ENCODE results near the gene ROBO1.

Gene ROBO1

GRCh38 chr3:79423417-79423816, 344.4 kb downstream of the ROBO1 start:
- no peak for TF ChIP-seq GATA1 (IDR thresholded peaks at IDR 0.05; ENCODE audit: low read depth, low read length)
- no peak for TF ChIP-seq POLR2A (IDR thresholded peaks at IDR 0.05; ENCODE audit: low read length)
- no peak for DNase-seq

DNA sequence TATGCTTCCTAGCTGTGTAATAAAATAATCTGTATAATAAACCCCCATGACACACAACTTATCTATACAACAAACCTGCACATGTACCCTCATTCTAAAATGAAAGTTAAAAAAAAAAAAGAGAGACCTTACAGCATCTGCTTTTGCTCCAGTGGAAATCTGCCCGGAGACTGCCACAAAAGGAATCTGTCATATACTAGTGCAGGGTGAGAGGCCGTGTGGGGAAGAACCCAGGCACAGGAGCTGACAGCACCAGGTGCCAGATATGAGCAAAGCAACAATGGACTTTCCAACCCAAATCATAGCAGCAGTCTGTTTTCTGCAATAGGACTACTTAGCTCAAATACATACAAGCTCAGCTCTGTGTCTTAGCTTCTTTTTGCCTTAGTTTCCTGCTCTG, 346.5 kb downstream of the ROBO1 start:
- DNase-seq = no peak
- no peak for TF ChIP-seq POLR2A (IDR thresholded peaks at IDR 0.05; ENCODE audit: low read length)
- no peak for TF ChIP-seq GATA1 (IDR thresholded peaks at IDR 0.05; ENCODE audit: low read depth, low read length)

DNA sequence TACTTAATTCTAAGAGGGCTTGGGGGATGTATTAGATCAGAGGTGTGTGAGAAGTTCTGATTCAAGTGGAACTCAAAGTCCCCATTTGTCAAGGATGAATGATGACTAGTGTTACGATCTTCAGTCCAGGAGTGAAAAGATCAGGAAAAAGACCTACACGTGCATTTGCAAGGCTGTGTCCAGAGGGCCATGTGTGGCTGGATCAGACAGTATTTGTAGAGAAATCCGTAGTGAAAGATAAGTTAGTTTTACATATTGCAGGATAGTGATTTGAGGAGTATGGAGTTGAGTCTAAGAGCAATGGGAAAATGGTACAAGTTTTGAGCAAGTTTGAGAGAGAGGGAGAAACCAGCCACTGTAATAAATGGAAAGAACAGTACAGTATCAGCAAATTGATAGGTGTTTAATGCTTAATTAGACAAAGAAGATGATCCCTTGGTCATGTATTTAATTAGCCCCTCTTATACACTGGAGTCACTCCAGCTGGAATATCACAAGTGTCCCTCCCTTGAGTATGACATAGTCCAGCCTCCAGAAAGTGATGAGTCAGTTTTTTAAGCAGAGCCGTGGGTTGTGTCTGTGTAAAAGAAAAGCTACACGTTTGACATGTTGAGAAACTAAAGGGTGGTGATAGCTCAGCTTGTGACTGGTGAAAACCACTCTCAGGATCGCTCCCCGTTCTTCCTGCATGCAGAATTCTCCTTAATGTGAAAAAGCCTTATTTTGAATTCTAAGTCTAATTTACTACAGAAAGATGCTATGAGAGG, 348.8 kb downstream of the ROBO1 start:
- no peak for TF ChIP-seq GATA1 (IDR thresholded peaks at IDR 0.05; ENCODE audit: low read depth, low read length)
- no peak for TF ChIP-seq POLR2A (IDR thresholded peaks at IDR 0.05; ENCODE audit: low read length)
- DNase-seq = no peak

DNA sequence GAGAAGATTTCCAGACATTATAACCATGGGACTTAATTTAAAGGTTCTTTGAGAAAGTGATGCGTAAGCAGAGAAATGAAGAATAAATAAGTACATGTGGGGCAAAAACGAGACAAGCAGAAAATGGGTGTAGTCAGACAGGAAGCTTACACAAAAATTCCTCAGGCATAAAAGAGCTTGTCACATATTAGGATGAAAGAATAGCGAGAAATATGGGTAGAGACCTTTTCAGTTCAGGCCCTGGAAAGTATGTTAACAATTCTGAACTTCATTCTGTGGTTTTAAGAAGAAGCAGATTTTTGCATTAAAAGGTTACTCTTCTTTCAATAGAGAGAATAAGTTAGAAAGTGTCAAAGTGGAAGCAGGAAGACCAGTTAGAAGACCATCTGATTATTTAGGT, 352.4 kb downstream of the ROBO1 start:
- DNase-seq = no peak
- TF ChIP-seq GATA1 (IDR thresholded peaks at IDR 0.05; ENCODE audit: low read depth, low read length) = no peak
- no peak for TF ChIP-seq POLR2A (IDR thresholded peaks at IDR 0.05; ENCODE audit: low read length)

DNA sequence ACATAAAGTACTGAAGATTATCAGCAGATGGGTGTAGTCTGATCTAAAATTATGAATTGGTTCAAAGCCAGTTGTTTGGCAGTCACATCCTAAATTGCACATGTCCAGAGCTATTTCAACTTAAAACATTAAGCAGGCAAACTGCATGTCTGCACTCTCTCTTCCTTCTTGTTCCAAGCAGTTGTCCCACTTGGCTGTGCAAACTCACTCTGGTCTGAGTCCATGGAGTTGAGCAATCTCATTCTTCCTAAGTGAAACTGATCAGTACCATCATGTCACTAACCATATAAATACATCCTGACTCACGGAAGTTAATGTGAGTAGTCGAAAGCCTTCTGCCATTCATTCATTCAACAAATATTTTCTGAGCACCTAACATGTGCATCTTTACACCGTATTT, 353.0 kb downstream of the ROBO1 start:
- TF ChIP-seq GATA1 (IDR thresholded peaks at IDR 0.05; ENCODE audit: low read depth, low read length) (no peak), POLR2A (IDR thresholded peaks at IDR 0.05; ENCODE audit: low read length) (no peak)
- no peak for DNase-seq

DNA sequence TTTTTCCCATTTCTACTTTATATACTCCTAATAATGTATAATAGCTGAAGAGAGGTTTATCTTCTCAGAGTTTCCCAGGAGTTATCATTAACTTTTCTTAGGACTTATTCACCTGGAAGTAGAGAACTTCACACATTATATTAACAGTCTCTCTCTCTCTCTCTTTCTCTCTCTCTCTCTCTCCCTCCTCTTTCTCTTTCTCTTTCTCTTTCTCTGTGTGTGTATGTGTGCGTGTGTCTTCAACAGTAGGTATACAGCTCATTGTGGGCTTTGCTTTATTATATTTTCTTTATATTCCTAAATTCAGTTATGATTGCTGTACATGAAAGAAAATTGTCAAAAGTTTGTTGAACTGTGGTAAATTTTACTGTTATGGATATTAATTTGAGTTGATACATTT, 353.8 kb downstream of the ROBO1 start:
- no peak for DNase-seq

GRCh38 chr3:79412537-79412936, 355.3 kb downstream of the ROBO1 start:
- TF ChIP-seq GATA1 (IDR thresholded peaks at IDR 0.05; ENCODE audit: low read depth, low read length) (no peak), POLR2A (IDR thresholded peaks at IDR 0.05; ENCODE audit: low read length) (no peak)
- no peak for DNase-seq

More for the DNA sequence above, 353.8 kb downstream of the ROBO1 start:
- no peak for TF ChIP-seq POLR2A (IDR thresholded peaks at IDR 0.05; ENCODE audit: low read length)

GRCh38 chr3:79410617-79411016, 357.2 kb downstream of the ROBO1 start:
- no peak for DNase-seq
- no peak for TF ChIP-seq GATA1 (IDR thresholded peaks at IDR 0.05; ENCODE audit: low read depth, low read length)
- TF ChIP-seq POLR2A (IDR thresholded peaks at IDR 0.05; ENCODE audit: low read length) = no peak

DNA sequence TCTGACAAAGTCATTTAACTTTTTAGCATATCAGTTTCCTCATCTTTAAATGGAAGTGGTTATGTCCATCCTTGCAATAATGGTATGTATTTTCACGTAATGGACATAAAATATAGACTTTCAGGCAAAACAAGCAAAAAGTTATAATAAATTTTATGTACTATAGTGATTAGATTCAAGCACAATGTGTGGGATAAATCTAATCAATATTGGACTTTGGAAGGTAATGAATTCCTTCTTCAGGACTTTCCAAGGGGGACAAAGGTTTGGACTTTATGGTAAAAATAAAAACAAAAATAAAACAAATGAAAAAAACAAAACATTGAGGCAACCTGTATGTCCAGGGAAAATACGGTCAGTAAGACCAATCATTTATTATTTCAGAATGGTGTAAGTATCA, 357.7 kb downstream of the ROBO1 start:
- TF ChIP-seq POLR2A (IDR thresholded peaks at IDR 0.05; ENCODE audit: low read length) = no peak
- TF ChIP-seq GATA1 (IDR thresholded peaks at IDR 0.05; ENCODE audit: low read depth, low read length) = no peak
- DNase-seq = no peak

DNA sequence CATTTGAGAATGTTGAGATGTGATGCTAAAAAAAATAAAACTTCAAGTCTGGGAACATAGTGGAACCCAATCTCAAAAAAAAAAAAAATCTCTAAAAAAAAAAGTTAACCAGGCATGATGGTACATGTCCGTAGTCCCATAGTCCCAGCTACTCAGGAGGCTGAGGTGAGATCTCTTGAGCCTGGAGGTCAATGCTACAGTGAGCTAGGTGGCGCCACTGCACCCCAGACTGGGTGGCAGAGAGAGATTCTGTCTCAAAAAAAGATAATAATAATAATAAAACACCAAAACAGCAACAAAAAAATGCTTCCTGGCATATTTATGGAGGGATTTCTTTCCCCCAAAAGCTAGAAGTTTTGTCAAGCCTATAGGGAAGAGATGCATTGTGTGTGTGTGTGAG, 361.6 kb downstream of the ROBO1 start:
- TF ChIP-seq GATA1 (IDR thresholded peaks at IDR 0.05; ENCODE audit: low read depth, low read length) (no peak), POLR2A (IDR thresholded peaks at IDR 0.05; ENCODE audit: low read length) (no peak)
- no peak for DNase-seq

DNA sequence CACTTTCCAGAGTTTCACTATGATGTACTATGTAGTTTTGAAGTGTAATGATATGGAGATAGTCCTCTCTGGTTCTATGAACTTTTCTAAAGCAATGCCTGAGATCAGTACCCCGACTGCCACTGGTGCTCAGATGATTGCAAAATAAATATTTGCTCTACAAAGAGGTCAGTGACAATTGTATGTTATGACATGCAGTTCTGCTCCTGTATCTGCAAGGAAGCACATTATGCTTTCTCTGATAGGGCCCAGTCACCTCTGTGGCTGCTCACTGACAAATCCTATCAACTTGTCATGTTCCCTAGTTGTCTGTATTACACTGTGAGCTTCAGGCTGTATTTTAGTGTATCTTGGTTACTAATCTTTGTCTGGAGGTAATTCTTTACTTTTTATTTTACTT, 362.6 kb downstream of the ROBO1 start:
- no peak for DNase-seq
- TF ChIP-seq GATA1 (IDR thresholded peaks at IDR 0.05; ENCODE audit: low read depth, low read length) = no peak
- TF ChIP-seq POLR2A (IDR thresholded peaks at IDR 0.05; ENCODE audit: low read length) = no peak

- no peak for TF ChIP-seq GATA1 (IDR thresholded peaks at IDR 0.05; ENCODE audit: low read depth, low read length)
- no peak for DNase-seq
Measured at GRCh38 chr3:79396595-79396994, 371.2 kb downstream of the ROBO1 start.

DNA sequence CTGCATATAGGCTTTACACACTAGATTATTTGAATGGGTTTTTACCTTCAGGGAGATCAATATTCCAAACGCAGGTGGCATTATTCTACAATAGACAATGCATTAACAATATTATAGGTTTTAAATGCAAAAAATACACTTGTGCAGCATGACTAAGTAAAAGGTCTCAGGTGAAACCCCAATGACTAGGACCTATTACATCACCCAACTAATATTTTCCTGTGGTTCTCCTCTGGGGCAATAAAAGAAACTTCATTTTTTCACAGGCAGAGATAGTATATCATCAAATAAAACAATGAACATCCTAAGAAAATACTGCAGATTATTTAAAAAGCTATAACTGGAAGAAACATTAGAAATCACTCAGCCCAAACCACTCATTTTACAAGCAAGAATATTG, 375.3 kb downstream of the ROBO1 start:
- no peak for TF ChIP-seq POLR2A (IDR thresholded peaks at IDR 0.05; ENCODE audit: low read length)
- no peak for TF ChIP-seq GATA1 (IDR thresholded peaks at IDR 0.05; ENCODE audit: low read depth, low read length)
- no peak for DNase-seq

DNA sequence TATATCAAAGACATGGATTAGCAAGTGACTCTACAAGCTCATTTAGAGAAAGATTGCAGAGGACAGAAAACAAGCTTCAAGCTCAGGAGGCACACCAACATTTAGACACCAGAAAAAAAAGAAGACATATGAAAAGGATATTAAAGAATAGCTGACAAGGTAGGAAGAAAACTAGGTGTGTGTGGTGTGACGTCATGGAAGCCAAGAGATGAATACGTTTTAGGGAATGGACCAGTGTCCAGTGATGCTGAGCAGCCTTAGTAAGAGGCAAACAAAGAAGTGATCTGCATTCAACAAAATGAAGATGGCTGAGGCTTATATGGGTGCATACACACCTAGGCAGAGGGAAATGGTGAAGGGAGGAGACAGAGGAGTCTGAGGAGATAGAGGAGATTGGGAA, 377.4 kb downstream of the ROBO1 start:
- TF ChIP-seq GATA1 (IDR thresholded peaks at IDR 0.05; ENCODE audit: low read depth, low read length) = no peak
- no peak for TF ChIP-seq POLR2A (IDR thresholded peaks at IDR 0.05; ENCODE audit: low read length)
- no peak for DNase-seq

DNA sequence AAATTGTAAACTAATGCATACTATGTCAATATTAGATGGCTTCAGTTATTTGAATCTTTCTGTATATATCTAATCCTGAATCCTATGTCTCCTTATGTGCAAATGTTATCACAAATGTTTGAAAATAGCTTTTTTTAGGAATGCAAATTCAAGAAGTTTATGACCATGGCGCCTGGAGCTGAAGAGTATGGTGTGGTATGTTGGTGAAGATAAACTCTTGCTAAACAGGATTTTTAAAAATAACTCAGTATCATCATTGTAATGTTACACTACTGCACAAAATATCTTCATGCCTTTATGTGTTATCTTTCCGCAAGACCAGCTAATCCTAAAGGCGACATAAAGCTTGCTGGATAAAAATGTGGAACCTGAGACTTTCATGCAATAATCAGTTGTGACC, 382.6 kb downstream of the ROBO1 start:
- DNase-seq = no peak
- TF ChIP-seq POLR2A (IDR thresholded peaks at IDR 0.05; ENCODE audit: low read length) (no peak), GATA1 (IDR thresholded peaks at IDR 0.05; ENCODE audit: low read depth, low read length) (no peak)
